Trophoblast cell (in vitro differentiated cells and primary cell): ENCODE data around the gene SMIM3.

Experiments
- DNase-seq, 2 donors: peaks; one replicate each; pipeline ENCODE4 v3.0.0-alpha.2; 2016
- H2AFZ ChIP-seq: 2 replicates; pipeline ENCODE4 v1.6.1; 2013; ENCODE audit warnings: low read length, moderate library complexity, mild to moderate bottlenecking; ENCODE audit not compliant: insufficient read depth, poor library complexity
- H2AK5ac ChIP-seq: 2 replicates; pipeline ENCODE4 v1.6.1; 2013; ENCODE audit warnings: mild to moderate bottlenecking, low read length
- H2BK120ac ChIP-seq: 2 replicates; pipeline ENCODE4 v1.6.1; 2013; ENCODE audit warnings: low read length, mild to moderate bottlenecking, moderate library complexity; ENCODE audit not compliant: insufficient read depth, poor library complexity
- H2BK12ac ChIP-seq: 2 replicates; pipeline ENCODE4 v1.6.1; 2013; ENCODE audit warnings: mild to moderate bottlenecking, low read length, moderate library complexity
- H2BK5ac ChIP-seq: 2 replicates; pipeline ENCODE4 v1.6.1; 2013; ENCODE audit warnings: low read length, low read depth, moderate library complexity, mild to moderate bottlenecking; ENCODE audit not compliant: poor library complexity
- H3K14ac ChIP-seq: 2 replicates; pipeline ENCODE4 v1.6.1; 2013; ENCODE audit warnings: mild to moderate bottlenecking, low read length
- H3K18ac ChIP-seq: 2 replicates; pipeline ENCODE4 v1.6.1; 2013; ENCODE audit warnings: mild to moderate bottlenecking, low read length
- H3K23ac ChIP-seq: 2 replicates; pipeline ENCODE4 v1.6.1; 2013; ENCODE audit warnings: low read length
- H3K27ac ChIP-seq: 2 replicates; pipeline ENCODE4 v1.5.1; 2013; ENCODE audit warnings: low read depth, mild to moderate bottlenecking, inconsistent platforms, low read length, moderate library complexity
- H3K27me3 ChIP-seq: 2 replicates; pipeline ENCODE4 v1.6.1; 2013; ENCODE audit warnings: inconsistent platforms, mild to moderate bottlenecking, low read length, moderate library complexity; ENCODE audit not compliant: insufficient read depth
- H3K36me3 ChIP-seq, 2 experiments: 1 replicate in 1 of 2; 2 replicates in 1 of 2; pipeline ENCODE4 v1.6.1; 2013; ENCODE audit warnings: low read length in 2 of 2, mild to moderate bottlenecking in 2 of 2, moderate library complexity in 1 of 2; ENCODE audit not compliant: insufficient read depth in 2 of 2, control insufficient read depth in 1 of 2
- H3K4ac ChIP-seq: 2 replicates; pipeline ENCODE4 v1.6.1; 2013; ENCODE audit warnings: low read depth, mild to moderate bottlenecking, low read length, moderate library complexity
- H3K4me1 ChIP-seq, 2 experiments: 1 replicate in 1 of 2; 2 replicates in 1 of 2; pipeline ENCODE4 v1.6.1; 2013; ENCODE audit warnings: low read length in 2 of 2, mild to moderate bottlenecking in 2 of 2, moderate library complexity in 1 of 2; ENCODE audit not compliant: insufficient read depth in 2 of 2, control insufficient read depth in 1 of 2
- H3K4me2 ChIP-seq: 2 replicates; pipeline ENCODE4 v1.6.1; 2013; ENCODE audit warnings: inconsistent platforms, mild to moderate bottlenecking, low read length, moderate library complexity
- H3K4me3 ChIP-seq: 2 replicates; pipeline ENCODE4 v1.5.1; 2013; ENCODE audit warnings: mild to moderate bottlenecking, low read depth, low read length, inconsistent platforms
- H3K79me1 ChIP-seq: one replicate; pipeline ENCODE4 v1.6.1; 2013; ENCODE audit warnings: low read length
- H3K79me2 ChIP-seq: 2 replicates; pipeline ENCODE4 v1.6.1; 2013; ENCODE audit warnings: low read length, mild to moderate bottlenecking; ENCODE audit not compliant: control insufficient read depth, insufficient read depth, poor library complexity
- H3K9ac ChIP-seq: 2 replicates; pipeline ENCODE4 v1.6.1; 2013; ENCODE audit warnings: mild to moderate bottlenecking, low read length
- H3K9me3 ChIP-seq: 2 replicates; pipeline ENCODE4 v1.6.1; 2013; ENCODE audit warnings: low read depth, mild to moderate bottlenecking, control low read depth, inconsistent platforms, low read length; ENCODE audit not compliant: insufficient read depth
- H4K12ac ChIP-seq: 2 replicates; pipeline ENCODE4 v1.6.1; 2013; ENCODE audit warnings: low read depth, mild to moderate bottlenecking, low read length, moderate library complexity
- H4K8ac ChIP-seq: 2 replicates; pipeline ENCODE4 v1.6.1; 2013; ENCODE audit warnings: low read depth, mild to moderate bottlenecking, low read length, moderate library complexity
- H4K91ac ChIP-seq: one replicate; pipeline ENCODE4 v1.6.1; 2013; ENCODE audit warnings: low read depth, mild to moderate bottlenecking, low read length, moderate library complexity
- WGBS: extraction: QIAGEN DNeasy Blood & Tissue Kit; methylation state at CpG from one replicate; pipeline ENCODE4 v1.1.7; 2013; ENCODE audit warnings: missing lambda C conversion rate; ENCODE audit not compliant: insufficient read length, insufficient coverage; ENCODE audit errors: extremely low coverage; 5-methylcytosine and 5-hydroxymethylcytosine counted together

Gene SMIM3

DNA sequence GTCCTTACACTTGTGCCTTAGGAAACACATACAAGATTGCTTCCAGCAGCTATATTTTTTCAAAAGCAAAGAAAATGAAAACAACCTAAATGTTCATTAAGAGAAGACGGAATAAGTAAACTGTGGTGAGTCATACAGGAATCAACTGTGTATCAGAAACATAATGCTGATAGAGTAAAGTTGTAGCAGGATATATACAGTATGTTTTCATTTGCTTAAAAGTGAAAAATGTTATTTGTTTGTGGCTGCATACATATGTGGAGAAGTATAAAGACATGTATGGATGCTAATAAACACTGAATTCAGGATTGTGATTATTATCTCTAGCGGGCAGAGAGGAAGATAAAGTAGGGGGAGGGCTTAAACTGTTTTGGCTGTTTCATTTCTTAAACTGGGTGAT lies 28.1 kb upstream of the SMIM3 start:
- H3K79me2 ChIP-seq = no peaks in the 10 kb centered on the region
- no peak overlapping the region for H2BK12ac ChIP-seq
- H3K4me3 ChIP-seq = no peak overlapping the region
- H4K12ac ChIP-seq = no peak overlapping the region
- no peak overlapping the region for H3K4me2 ChIP-seq
- no peaks in the 10 kb centered on the region for H3K9me3 ChIP-seq
- no peaks in the 10 kb centered on the region for H3K27me3 ChIP-seq
- no peak overlapping the region for H3K23ac ChIP-seq
- no peak overlapping the region for H4K91ac ChIP-seq
- no peak overlapping the region for H2AK5ac ChIP-seq
- no peak for DNase-seq
- no peak overlapping the region for H3K9ac ChIP-seq
- no peaks in the 10 kb centered on the region for H3K4me1 ChIP-seq
- no CpG with 5 or more reads among the region's 2 CpGs for WGBS
- H3K4ac ChIP-seq = no peak overlapping the region
- no peak overlapping the region for H2AFZ ChIP-seq
- H4K8ac ChIP-seq = no peak overlapping the region
- no peak overlapping the region for H2BK5ac ChIP-seq
- H3K14ac ChIP-seq = no peak overlapping the region
- H3K18ac ChIP-seq = no peak overlapping the region
- peaks cover 10 to 12% of the 10 kb centered on the region in 2 experiments for H3K36me3 ChIP-seq
- no peak overlapping the region for H3K27ac ChIP-seq
- H2BK120ac ChIP-seq = no peak overlapping the region
- H3K79me1 ChIP-seq = no peaks in the 10 kb centered on the region

DNA sequence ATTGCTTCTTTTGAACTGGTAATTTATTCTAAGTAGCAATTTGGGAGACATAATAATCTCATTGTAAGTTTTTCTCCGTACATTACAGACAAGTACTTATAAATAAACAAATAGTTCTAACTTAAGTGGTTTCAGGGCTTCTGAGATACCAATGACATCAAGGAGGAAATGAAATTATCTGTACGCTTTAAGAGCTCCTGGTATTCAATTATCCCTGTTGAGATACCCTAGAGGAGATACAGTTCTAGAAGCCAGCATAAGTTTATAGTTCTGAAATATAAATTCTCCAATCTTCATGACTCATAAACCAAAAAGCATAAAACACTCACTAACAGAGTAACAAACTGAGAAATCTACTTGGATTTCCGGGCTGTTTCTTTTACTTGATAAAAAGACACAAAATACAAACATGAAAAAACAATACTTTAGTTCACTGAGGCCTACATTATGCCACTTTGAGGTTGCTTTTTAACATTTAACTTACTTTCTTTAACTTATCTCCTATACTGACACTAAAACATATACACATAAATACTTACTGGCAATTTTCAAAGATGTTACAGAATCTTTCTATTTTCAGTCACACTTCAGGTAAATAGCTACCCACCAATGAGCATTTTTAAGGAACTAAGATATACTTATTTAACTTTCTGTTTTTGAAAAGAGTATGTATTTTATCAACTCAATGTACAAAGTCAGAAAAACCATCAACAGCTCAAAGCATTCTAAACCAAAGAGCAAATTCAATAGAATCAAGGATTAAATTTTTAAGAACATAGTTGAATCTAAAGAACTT lies 27.3 kb upstream of the SMIM3 start:
- no peak overlapping the region for H2AFZ ChIP-seq
- no peaks in the 10 kb centered on the region for H3K79me1 ChIP-seq
- no peaks in the 10 kb centered on the region for H3K9me3 ChIP-seq
- WGBS = no CpG with 5 or more reads among the region's 3 CpGs
- no peaks in the 10 kb centered on the region for H3K27me3 ChIP-seq
- H3K4me3 ChIP-seq = no peak overlapping the region
- no peak overlapping the region for H3K27ac ChIP-seq
- H3K23ac ChIP-seq = no peak overlapping the region
- H4K91ac ChIP-seq = no peak overlapping the region
- H2BK12ac ChIP-seq = no peak overlapping the region
- H4K8ac ChIP-seq = no peak overlapping the region
- no peak overlapping the region for H2BK5ac ChIP-seq
- no peak overlapping the region for H2BK120ac ChIP-seq
- H3K4ac ChIP-seq = no peak overlapping the region
- H3K14ac ChIP-seq = no peak overlapping the region
- DNase-seq = no peak
- H3K18ac ChIP-seq = no peak overlapping the region
- peaks cover 13 to 14% of the 10 kb centered on the region in 2 experiments for H3K36me3 ChIP-seq
- no peaks in the 10 kb centered on the region for H3K79me2 ChIP-seq
- no peak overlapping the region for H3K9ac ChIP-seq
- no peaks in the 10 kb centered on the region for H3K4me1 ChIP-seq
- no peak overlapping the region for H3K4me2 ChIP-seq
- H4K12ac ChIP-seq = no peak overlapping the region
- H2AK5ac ChIP-seq = no peak overlapping the region

DNA sequence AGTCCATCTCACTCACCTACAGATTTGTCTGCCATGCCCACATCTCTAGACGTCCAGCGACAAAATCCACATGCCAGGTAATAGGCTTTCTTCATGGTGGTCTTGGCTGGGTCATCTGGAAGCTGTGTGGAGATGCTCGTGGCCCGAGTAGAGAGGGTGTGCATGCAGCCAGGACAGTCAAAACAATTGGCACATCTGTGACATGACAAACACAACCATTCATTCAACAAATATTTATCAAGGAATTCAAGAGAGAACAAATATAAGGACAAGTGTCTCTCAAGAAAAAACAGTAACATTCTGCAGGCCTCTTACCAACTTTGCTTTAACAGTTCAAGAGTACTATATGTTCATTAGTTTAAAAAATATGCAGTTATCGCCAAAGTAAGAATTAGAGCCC lies 25.1 kb upstream of the SMIM3 start:
- no peak overlapping the region for H4K91ac ChIP-seq
- H2BK120ac ChIP-seq = no peak overlapping the region
- H3K4ac ChIP-seq = no peak overlapping the region
- H2AK5ac ChIP-seq = no peak overlapping the region
- H3K4me3 ChIP-seq = no peak overlapping the region
- H3K14ac ChIP-seq = no peak overlapping the region
- H3K4me2 ChIP-seq = no peak overlapping the region
- no peak overlapping the region for H3K9ac ChIP-seq
- peaks cover 4% of the 10 kb centered on the region for H3K79me1 ChIP-seq
- H3K4me1 ChIP-seq = no peaks in the 10 kb centered on the region
- H4K12ac ChIP-seq = no peak overlapping the region
- no peaks in the 10 kb centered on the region for H3K9me3 ChIP-seq
- no peak for DNase-seq
- H3K36me3 ChIP-seq = peaks cover 13 to 14% of the 10 kb centered on the region in 2 experiments
- no peak overlapping the region for H2AFZ ChIP-seq
- H3K79me2 ChIP-seq = no peaks in the 10 kb centered on the region
- no peak overlapping the region for H3K18ac ChIP-seq
- H2BK12ac ChIP-seq = no peak overlapping the region
- no peak overlapping the region for H3K23ac ChIP-seq
- H3K27ac ChIP-seq = no peak overlapping the region
- H4K8ac ChIP-seq = no peak overlapping the region
- WGBS = no CpG with 5 or more reads among the region's 5 CpGs
- no peak overlapping the region for H2BK5ac ChIP-seq
- H3K27me3 ChIP-seq = no peaks in the 10 kb centered on the region

DNA sequence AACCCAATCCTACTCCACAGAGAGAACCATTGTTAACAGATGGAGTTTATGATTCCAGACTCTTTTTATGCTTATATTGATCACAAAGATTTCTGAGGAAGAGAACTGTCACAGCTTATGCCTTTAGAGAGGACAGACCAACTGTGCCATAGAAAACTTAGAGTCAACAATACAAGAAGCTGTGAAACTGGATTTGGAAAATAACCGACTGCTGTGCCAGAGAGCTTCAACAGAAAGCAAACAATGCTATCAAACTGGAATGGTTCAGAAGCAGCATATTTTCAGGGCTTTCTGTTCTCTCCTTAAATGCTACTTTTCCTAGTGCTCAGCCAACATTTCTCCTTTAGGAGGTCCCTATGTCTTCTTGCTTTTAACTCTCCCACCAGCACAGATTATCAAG lies 24.7 kb upstream of the SMIM3 start:
- H2BK120ac ChIP-seq = no peak overlapping the region
- no peak overlapping the region for H3K18ac ChIP-seq

More for the DNA sequence above, 24.7 kb upstream of the SMIM3 start:
- H2BK5ac ChIP-seq = no peak overlapping the region
- H3K36me3 ChIP-seq = peaks cover 13 to 14% of the 10 kb centered on the region in 2 experiments
- H3K23ac ChIP-seq = no peak overlapping the region
- WGBS = no CpG with 5 or more reads among the region's 1 CpG
- H3K4ac ChIP-seq = no peak overlapping the region
- no peak overlapping the region for H2AFZ ChIP-seq
- H4K8ac ChIP-seq = no peak overlapping the region
- no peak for DNase-seq
- no peak overlapping the region for H3K27ac ChIP-seq
- peaks cover 7% of the 10 kb centered on the region for H3K79me1 ChIP-seq
- H3K4me2 ChIP-seq = no peak overlapping the region
- no peaks in the 10 kb centered on the region for H3K27me3 ChIP-seq
- H2BK12ac ChIP-seq = no peak overlapping the region
- H2AK5ac ChIP-seq = no peak overlapping the region
- no peaks in the 10 kb centered on the region for H3K9me3 ChIP-seq
- H4K91ac ChIP-seq = no peak overlapping the region
- H3K4me1 ChIP-seq = no peaks in the 10 kb centered on the region
- no peak overlapping the region for H3K14ac ChIP-seq
- no peak overlapping the region for H3K9ac ChIP-seq
- H3K4me3 ChIP-seq = no peak overlapping the region
- H3K79me2 ChIP-seq = no peaks in the 10 kb centered on the region
- H4K12ac ChIP-seq = no peak overlapping the region
